PC-3 (cell line): ENCODE data around the gene CCNYL1.

Experiments
- EZH2 ChIP-seq: fragments of 300-600 bp; sonication (generic); IDR thresholded peaks from one replicate; pipeline ENCODE4 v1.6.1; 2017; ENCODE audit warnings: antibody characterized with exemption, mild to moderate bottlenecking, low read length; ENCODE audit not compliant: unreplicated experiment
- EZH2phosphoT487 ChIP-seq: fragments of 300-600 bp; sonication (generic); IDR thresholded peaks from 2 replicates; pipeline ENCODE4 v1.6.1; 2018; ENCODE audit warnings: mild to moderate bottlenecking, antibody characterized with exemption, low read length, borderline replicate concordance
- TF ChIP-seq, protein P1 (sequence below): fragments of 300-600 bp; sonication (generic); conservative IDR thresholded peaks from 2 replicates; pipeline ENCODE4 v1.5.1; 2017; ENCODE audit warnings: antibody characterized with exemption, low read depth, mild to moderate bottlenecking, low read length

DNA sequence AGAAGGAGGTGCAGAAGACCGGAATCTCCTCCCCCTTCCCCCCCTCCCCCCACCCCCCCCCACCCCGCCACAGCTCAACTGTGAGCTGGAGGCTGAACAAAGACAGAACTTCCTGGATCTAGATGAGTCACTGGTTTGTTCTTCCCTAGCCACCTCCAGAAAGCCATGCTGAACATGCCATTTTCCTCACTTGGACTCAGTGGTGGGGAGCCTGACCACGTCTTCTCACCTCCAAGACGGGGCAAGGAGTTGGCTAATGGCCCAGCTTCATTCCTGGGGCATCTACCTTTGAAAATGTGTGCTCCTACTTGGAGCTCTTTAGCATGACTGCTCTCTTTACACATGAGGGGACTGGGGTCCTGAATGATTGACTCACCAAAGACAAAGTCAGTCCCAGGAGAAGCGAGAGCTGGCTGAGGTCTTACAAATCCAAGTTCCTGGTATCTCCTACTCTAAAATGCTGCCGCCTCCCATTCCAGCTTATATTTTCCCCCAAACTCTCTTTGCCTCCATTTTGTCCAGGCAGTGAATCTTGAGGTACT is 80.9 kb downstream of the CCNYL1 start:
- TF ChIP-seq EZH2 (no peak), EZH2phosphoT487 (no peak)
- TF ChIP-seq, protein P1, sequence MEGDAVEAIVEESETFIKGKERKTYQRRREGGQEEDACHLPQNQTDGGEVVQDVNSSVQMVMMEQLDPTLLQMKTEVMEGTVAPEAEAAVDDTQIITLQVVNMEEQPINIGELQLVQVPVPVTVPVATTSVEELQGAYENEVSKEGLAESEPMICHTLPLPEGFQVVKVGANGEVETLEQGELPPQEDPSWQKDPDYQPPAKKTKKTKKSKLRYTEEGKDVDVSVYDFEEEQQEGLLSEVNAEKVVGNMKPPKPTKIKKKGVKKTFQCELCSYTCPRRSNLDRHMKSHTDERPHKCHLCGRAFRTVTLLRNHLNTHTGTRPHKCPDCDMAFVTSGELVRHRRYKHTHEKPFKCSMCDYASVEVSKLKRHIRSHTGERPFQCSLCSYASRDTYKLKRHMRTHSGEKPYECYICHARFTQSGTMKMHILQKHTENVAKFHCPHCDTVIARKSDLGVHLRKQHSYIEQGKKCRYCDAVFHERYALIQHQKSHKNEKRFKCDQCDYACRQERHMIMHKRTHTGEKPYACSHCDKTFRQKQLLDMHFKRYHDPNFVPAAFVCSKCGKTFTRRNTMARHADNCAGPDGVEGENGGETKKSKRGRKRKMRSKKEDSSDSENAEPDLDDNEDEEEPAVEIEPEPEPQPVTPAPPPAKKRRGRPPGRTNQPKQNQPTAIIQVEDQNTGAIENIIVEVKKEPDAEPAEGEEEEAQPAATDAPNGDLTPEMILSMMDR = no peak
